Central memory CD4-positive, alpha-beta T cell (primary cell): ENCODE data around the gene LGALSL.

Experiments used
- DNase-seq: peaks from one replicate; pipeline ENCODE4 v3.0.0; 2022

Gene LGALSL

DNA sequence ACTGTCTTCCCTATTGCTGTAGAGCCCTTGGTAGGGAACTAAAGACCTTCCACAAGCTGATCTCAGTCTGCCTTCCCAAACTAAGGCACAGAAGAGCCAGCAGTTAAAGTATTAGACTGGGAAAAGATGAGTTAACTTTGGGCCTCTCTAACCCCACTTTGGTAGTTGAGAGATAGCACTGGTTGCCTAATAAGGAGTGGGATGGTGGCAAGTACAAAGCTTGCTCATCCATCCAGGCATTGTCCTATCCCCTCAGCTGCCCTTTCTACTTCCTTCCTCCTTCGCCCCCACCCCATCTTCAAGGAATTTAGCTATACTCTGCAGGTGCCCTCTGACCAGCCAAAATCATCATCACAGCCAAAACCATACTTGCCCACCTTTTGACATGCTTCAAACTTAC lies 48.0 kb downstream of the LGALSL start:
- no peak for DNase-seq

DNA sequence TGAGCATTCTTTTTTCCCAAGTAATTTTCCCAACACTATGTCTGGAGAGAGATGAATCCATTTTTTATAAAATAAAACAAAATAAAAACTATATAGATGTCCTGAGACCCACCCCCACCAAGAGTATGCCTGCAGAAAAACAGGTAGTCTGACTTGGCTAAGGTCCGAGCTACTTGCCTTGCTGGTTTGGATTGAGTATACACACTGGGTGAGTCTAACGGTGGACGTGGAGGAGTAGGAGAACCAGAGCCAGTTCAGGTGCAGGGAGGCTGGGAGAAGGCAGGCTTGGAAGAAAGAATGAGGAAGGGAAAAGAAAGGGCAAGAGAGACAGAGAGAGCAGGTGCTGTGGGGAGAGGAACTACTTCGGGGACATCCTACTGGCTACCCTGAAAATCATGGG lies 48.9 kb downstream of the LGALSL start:
- no peak for DNase-seq

DNA sequence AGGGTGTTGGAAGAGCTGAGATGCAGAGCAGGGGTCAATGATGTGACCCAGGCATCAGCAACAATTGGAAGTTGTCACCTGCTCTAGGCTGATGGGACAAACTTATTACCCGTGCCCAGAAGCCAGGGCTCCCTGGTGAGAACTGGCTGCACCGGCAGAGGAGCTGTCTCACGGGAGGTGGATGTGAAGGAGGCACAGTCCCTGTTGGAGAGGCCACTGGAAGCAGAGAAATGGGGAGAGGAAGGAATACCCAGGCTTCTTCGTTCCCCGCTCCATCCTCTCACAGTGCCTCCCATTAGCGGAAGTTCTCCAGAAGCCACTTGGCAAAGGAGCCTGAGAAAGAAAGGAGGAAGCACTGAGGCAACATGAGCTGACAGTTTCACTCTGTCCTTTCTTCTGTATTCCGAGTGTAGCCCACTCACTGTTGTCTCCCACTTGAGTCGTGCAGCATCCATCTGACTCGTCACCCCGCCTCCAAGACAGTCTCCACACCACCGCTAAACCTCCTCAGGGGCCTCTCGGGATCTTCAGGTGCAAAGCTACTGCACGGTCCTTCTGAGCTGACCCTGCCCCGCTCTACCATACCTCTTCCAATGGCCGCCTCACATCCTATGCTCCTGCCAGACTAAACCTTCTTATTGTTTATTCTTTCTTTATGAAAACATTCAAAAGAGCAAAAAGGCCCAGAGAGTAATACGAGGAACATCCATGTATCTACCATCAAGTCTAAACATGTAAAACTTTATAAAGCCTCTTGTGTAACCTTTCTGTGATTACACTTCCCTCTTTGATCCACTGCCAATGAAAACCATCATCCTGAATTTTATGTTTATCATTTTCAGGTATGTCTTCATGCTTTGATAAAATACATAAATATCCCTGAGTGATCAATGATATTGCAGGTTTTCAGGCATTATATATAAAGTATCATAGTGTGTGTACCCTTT lies 51.1 kb downstream of the LGALSL start:
- DNase-seq = no peak

DNA sequence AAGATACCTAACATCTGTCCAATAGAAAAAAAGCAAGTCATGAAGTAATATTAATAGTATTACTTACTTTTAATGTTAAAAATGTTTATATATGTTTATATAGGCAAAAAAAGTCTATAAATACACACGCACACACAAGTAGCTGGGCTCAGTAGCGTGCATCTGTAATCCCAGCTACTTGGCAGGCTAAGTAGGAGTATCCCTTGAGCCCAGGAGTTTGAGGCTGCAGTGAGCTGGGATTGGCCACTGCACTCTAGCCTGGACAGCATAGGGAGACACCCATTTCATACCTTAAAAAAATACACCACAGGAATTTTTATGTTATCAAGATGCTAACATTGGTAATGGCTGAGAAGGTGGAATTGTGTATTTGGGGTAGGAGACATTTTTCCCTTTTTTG lies 52.7 kb downstream of the LGALSL start:
- DNase-seq = no peak
